ENCODE results near the gene ICE2.
"Not testable (repeated sequence)": the region's sequence is repeated elsewhere in the genome, so short reads cannot be mapped to it uniquely, and the experiment has no call there.

ICE2 gene

DNA sequence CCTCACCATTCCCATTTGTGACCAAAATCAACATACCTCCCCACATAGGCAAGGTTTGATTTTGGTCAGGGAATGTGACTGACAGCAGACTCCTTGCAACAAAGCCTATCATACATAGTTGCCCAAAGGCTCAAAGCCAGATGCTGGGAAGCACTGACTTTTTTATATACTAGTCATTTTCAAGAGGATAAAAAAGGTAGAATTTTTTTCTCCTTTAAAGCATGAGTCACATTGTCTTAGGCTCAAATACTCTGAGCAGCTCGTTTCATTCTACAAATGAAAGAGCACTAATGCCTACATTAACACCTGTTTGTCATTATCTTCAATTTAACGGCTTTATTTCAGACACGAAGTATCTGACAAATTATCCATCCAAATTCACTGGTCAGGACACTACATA is 36.2 kb downstream of the ICE2 start:
- no peak for DNase-seq

DNA sequence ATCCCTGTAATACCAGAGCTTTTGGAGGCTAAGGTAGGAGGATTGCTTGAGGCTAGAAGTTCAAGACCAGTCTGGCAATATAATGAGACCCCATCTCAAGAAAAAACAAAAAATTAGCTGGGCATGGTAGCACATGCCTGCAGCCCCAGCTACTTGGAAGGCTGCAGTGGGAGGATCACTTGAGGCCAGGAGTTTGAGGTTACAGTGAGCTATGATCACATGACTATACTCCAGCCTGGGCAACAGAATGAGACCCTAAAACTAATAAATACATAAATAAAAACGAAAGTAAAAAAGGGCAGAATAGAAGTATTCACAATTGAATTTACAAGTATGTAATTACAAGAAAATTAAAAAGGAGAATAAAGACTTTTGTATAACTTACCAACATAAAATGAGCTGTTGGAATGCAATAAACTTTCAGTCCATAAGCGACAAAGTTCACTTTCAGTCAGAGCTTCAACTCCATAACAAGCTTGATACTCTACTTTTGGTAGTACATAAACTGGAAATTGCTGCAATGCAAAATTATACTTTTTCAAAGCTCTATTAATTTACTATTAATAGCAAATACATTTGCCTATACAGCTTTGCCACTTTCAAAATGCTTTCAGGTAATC is 36.8 kb downstream of the ICE2 start:
- no peak for DNase-seq

DNA sequence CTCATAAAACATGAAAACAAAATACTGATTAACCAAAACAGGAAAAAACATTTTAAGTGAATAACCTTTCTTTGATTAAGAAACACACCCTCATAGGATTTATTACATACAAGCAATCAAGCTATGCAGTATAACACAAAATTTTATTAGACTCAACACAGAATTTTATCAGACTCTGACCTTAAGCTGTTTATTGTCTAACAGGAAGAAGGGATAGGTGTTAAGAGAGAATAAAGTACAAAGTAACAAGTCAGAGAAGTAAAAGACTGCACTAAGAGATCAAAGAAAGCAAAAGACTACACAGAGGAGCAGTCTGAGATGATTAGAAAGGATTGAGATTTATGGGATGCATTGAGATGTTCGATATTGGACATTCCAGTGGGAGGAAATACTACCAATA is 37.6 kb downstream of the ICE2 start:
- DNase-seq: no peak

DNA sequence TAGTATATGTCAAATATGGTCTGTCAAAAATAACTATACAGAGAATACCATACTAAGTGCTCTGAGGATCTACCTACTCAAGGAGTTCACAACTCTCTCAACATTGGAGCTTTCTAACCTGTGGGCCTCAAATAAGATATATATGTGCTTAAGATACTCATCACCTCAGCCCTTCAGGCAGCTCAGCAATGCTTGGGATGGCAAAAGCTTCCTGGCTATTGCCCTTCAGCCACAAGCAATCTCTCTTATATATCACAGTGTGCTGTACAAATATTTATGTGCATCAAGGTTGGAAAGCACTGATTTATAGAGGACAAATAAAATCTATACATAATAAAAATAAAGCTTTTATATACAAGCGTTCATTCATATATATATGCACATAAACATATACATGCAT is 40.3 kb downstream of the ICE2 start:
- no peak for DNase-seq

DNA sequence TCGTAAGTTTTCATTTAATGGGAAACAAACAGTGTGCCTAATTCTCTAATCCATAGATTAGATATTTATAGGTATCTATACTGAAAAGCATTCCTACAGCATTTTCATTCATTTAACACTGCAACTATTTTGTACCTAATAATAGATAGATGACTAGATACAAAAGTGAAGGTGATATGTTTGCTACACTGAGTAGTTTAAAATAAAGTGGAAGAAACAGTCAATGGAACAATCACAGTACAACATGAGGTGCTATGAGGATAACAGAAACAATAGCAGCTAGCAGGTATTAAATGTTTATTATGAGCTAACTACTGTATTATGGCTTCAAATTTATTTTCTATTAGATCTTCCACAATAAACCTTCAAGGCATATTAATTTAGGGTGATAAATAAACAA is 50.0 kb downstream of the ICE2 start:
- no peak for DNase-seq

DNA sequence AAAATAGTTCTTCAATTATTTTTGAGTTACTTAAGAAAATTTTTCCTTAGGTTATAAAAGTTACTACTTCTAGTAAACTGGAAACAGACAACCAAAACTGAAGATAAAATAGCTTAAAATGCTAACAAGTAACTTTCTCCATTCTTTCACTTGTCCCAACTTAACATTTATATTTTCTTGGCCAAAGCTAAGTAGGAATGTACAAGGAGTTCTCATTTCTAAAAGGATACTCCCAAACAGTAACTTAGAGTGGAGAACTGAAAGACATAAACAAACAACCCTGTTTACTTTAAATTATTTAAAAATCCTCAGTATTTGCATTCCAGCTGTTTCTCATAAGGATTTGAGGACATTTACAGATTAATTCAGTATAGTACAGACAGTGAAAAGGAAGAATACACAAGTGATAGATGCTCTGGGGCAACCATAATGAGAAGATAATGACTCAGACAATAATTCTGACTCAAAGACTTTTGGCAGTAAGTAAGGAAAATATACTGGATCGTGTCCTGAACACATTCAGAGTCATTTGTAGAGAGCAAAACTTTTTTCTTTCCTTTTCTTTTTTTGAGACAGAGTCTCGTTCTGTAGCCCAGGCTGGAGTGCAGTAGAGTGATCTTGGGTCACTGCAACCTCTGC is 52.0 kb downstream of the ICE2 start:
- DNase-seq: no peak

DNA sequence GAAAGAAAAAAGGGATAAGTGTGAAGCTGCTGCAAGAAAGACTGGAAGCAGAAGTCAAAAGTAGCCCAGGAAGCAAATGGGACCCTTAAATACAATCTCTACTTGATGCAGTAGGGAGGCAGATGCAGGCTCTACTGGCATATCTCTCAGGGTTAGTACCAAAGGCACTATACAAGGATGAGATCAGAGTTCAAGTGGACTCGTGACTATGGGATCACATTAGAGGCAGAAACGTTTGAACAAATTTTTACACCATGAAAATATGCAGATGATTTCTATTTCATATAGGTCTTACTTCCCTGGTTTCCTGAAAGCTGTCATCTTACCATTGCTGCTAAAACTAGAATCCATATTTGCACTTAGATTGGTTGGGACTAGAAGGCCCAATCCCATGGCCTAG is 53.5 kb downstream of the ICE2 start:
- DNase-seq: no peak

DNA sequence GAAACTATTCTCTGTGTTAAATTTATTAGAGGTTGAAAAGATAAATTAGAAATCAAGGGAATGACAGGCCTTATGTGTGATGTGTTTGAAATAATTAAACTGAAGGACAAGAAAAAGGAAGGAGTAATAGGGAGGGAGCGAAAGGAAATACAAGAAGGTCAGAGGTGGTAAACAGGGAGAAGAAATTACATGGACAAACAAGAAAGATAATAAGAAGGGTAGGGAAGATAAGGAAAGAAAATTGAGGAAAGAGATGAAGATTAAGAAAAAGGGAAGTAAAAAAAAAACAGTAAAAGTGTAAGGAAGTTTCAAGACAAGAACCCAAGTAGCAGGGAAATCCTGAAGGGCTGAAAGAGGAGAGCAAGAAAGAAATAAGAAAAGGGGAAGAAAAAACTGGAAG is 54.9 kb downstream of the ICE2 start:
- DNase-seq: no peak

DNA sequence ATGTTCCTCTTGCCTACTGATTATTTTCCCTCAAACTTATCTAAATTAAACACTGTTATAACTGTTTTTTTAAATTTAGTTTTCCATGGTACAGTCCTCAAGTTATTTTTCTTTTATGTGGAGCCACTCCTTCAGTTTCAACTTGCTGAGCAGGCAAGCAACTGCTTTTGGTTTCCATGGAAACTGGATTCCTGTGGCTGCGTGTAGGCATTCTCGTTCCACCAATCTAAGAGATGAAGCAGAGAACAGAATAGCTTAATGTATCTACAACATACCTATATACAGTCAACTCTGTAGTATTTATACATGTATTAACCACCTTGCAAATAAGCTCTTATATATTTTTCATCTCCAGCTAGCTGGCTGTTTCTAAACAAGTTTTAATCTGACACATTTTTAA is 55.4 kb downstream of the ICE2 start:
- DNase-seq: no peak

DNA sequence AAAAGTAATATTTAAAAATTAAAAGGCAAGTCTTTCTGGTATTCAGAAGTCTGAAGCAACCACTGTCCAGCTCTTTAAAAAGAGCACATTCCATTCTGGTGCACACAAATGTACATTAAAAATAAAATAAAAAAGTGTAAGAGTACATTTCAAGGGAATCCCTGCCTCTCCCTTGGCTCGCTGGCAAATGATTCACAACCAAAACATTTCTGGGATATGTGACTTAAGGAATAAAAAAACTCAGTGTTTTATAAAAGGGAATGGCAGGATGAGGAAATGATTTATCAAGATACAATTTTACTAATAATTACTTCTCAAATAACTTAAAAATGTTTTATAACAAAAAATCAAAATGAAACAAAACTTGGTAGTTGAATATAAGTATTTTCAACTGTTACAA is 57.4 kb downstream of the ICE2 start:
- DNase-seq: no peak

DNA sequence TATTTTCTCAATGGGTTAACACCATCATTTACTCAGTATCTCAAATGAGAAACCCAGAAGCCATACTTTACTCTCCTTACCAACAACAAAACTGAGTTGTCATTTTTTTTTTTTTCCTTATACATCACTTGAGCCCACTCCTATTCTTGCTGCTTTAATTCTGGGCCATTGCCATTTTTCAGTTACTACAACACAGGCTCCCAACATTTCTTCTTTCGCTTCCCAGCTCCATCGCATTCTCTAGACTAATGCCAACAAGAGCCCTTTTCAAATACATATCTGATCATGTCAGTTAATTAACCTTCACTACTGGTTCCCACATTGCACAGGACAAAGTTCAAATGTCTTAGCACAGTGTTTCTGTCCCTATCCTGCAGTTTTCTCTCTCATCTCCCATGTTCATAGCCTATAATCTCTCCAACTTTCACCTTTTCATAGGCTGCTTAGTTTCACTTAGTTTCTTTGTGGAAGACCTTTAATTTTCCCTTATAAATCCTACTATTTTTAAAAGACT is 58.7 kb downstream of the ICE2 start:
- DNase-seq: no peak

DNA sequence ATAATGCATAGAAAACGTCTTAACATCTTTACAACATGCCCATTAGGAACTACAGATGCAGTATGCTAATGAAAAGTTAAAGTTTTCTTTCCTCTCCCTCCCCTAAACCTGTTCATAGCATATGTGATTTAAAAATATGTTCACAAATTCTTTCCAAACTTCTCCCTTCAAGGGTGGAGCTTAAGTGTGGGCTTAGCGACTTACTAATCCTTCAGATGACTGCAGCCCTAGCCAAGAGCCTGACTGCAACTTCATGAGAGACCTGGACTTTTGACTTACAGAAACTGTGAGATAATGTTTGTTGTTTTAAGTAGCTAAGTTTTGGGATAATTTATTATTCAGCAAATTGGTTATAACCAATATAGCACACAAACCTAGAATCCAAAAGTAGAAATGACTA is 59.2 kb downstream of the ICE2 start:
- no peak for DNase-seq

DNA sequence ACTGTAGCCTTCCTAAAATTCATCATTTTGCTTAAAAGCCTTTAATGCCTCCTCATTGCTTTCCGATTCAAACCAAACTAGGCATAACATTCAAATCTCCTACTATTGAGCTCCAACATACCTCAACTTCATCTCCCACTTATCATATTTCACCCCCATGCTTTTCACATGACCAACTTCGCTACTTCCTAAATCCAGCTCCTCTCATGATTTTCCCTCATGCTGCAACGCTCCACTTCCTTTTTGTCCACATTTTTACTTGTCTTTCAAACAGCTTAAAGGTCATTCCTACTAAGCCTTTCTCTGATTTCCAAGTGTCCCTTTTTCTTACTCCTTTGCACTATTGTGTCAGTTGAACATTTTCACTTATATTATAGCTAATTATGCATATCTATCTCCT is 60.8 kb downstream of the ICE2 start:
- no peak for DNase-seq

DNA sequence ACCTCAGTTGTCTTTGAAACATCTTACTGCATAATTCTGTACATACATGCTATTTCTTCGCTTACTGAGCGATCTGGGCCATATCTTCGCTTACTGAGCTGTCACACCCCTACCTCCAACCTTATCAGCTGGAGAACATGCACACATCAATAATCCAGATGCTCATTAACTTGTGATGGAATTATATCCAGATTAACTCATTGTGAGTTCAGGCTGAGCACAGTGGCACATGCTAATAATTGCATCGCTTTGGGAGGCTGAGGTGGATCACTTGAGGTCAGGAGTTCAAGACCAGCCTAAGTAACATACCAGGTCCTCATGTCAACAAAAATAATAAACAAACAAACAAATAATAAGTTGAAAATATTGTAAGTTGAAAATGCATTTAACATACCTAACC is 61.8 kb downstream of the ICE2 start:
- no peak for DNase-seq

DNA sequence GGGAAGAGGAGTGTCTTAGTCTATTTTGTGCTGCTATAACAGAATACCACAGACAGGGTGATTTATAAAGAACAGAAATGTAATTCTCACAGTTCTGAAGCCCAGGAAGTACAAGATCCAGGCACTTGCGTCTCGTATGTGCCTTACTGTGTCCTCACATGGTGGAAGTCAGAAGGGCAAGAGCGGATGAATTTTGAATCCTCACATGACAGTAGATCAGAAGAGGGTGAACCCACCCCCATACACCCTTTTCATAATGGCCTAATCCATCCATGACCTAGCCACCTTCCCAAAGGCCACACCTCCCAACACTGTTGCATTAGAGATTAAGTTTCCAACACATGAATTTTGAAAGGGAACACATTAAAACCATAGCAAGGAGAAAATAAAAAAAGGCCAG is 62.5 kb downstream of the ICE2 start:
- DNase-seq: no peak

DNA sequence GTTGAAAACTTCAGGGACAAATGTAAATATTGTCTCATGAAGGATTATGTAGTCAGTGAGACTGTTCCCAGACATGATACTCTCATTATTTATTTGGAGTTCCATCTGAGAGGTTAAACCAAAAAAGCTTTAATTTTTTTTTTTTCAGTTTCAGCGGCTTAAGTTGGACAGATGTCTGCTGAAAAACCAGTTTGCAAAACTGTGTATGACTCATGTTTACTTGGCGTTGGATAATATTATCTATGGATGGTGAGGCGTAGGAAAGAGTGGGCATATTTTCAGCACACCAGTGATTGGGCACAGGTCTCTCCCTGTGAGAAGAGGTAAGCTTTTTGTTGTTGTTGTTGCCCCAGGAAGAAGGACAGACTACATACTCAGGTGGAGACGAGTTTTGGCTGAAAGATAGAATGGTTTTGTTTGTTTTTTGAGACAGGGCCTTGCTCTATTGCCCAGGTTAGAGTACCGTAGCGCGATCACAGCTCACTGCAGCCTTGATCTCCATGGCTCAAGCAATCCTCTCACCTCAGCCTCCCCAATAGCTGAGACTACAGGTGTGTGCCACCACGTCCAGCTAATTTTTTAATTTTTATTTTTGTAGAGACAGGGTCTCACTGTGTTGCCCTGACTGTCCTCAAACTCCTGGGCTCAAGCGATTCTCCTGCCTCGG is 64.8 kb downstream of the ICE2 start:
- DNase-seq: no peak

DNA sequence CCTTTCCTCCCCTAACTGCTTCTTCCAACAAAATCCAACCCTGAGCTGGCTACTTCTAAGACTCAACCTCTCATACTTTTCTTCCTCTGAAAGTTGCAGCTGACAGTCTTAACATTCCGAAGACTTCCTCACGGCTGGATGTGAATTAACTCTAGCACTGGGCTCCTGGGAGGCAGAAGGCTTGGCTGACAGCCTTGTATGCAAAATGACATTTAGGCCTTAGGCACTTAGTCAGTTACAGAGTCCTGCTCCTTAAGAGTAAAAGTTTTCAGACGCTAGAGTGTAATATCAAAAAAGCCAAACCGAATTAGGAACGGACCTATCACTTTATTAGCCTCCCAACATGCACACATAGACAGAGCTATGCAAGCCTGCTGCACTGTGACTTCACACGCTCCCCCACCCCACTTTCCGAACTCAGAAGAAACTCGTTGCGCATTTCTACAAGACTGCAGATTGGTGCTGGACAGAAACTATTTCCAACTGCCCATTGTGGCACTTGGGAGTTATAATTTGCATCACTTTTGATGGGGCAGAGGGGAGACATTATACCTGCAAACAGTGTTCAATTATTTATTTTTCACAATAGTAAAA is 65.6 kb downstream of the ICE2 start:
- DNase-seq: no peak

DNA sequence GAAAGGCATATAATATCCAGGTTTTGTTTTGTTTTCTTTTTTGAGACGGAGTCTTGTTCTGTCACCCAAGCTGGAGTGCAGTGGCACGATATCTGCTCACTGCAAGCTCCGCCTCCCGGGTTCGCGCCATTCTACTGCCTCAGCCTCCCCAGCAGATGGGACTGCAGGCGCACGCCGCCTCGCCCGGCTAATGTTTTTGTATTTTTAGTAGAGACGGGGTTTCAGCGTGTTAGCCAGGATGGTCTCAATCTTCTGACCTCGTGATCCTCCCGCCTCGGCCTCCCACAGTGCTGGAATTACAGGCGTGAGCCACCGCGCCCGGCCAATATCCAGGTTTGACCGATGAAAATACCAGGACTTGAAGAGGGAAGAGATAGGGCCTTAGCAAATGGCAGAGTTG is 66.1 kb downstream of the ICE2 start:
- DNase-seq: not testable (repeated sequence)

DNA sequence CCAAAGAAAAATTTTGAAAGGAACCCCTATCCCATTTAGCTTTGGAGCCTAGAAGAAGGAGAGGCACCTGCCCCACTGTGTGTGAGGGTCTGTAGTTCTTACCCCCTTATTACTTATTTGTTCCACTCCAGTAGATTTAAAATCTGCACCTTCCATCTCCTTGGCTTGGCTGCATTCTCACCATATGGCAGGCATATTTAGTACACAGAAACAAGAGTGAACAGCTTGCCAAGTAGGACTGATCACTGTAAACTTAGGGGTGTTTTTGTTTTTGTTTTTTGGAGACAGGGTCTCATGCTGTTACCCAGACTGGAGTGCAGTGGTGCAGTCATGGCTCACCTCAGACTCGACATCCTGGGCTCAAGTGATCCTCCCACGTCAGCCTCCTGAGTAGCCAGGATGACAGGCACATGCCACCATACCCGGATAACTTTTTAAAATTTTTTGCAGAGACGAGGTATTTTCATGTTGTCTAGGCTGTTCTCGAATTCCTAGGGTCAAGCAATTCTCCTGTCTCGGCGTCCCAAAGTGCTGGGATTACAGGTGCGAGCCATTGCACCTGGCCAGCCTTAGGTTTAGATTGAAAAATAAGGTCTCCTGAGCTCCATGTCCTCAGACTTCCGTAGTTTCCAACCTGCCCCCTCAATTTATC is 67.0 kb downstream of the ICE2 start:
- no peak for DNase-seq

DNA sequence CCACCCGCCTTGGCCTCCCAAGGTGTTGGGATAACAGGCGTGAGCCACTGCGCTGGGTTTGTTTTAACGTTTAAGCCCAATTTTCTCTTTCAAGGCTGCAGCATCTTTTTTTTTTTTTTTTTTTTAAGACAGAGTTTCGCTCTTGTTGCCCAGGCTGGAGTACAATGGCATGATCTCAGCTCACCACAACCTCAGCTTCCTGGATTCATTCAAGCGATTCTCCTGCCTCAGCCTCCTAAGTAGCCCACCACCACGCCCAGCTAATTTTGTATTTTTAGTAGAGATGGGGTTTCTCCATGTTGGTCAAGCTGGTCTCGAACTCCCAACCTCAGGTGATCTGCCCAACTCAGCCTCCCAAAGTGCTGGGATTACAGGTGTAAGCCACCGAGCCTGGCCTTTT is 68.6 kb downstream of the ICE2 start:
- DNase-seq: not testable (repeated sequence)

DNA sequence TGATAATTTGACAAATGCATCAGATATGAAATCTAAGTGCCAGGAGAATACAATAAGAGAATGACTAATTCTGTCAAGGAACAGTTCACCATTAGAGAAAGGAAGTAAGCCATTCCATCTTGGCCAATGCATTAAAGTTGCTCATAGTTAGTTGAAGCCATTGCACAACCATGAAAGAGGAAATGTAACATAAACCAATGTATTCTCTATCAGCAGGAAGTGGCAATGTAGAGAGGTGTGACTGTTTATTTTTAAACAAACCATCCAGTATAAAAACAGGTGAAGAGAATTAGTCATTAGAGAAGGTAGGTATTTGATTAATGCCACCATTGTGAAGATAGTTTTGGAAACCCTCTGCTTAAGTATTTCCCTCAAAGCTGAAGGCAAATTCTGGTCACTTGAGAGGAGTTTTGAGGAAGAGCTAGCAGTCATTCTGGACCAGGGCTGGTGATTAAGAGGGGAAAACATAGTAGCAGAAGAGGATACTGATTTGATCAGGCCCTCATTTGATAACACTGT is 70.4 kb downstream of the ICE2 start:
- DNase-seq: no peak

DNA sequence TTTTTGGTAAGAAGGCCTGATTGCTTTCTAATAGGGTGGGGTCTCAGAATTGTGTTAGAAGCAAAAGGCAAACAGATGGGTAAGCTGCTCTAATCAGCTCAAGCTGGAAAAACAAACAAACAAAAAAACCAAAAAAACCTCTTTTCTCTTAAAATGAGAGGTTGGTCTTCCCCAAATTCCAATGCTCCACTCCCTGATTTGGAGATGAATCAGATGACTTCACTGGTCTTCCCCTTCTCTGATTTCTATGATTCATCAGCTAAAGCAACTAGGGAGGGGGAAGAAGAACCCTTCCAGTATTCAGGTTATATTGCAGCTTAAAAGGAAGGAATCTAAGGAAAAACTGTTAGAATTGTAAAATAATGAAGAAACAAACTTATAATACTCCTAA is 71.5 kb downstream of the ICE2 start:
- no peak for DNase-seq

Data from NCI-H774 (cell line).